Esophagus (tissue), 2 donors: Measurements from ENCODE around the gene ZC3H13. TPM values are rescaled to one million over a fixed set of nuclear protein-coding genes. Genes with fewer than 3 reads are reported as not detected.

Experiments used
- H3K27ac ChIP-seq, 2 donors: one replicate each; pipeline ENCODE4 v1.5.1; 2013; ENCODE audit warnings: low read depth in 2 of 2, mild to moderate bottlenecking in 2 of 2, inconsistent platforms in 1 of 2, low read length in 1 of 2, moderate library complexity in 1 of 2
- H3K27me3 ChIP-seq, 2 donors: one replicate each; pipeline ENCODE4 v1.6.1; 2013; ENCODE audit warnings: low read length in 2 of 2, control low read depth in 1 of 2, mild to moderate bottlenecking in 1 of 2; ENCODE audit not compliant: insufficient read depth in 2 of 2, control insufficient read depth in 1 of 2
- H3K36me3 ChIP-seq, 2 donors: one replicate each; pipeline ENCODE4 v1.6.1; 2013; ENCODE audit warnings: low read length in 1 of 2; ENCODE audit not compliant: control insufficient read depth in 2 of 2, insufficient read depth in 2 of 2
- H3K4me1 ChIP-seq, 2 donors: one replicate each; pipeline ENCODE4 v1.6.1; 2013; ENCODE audit warnings: low read length in 1 of 2; ENCODE audit not compliant: control insufficient read depth in 2 of 2, insufficient read depth in 2 of 2
- H3K4me3 ChIP-seq, 2 donors: one replicate each; pipeline ENCODE4 v1.5.1; 2013; ENCODE audit warnings: low read length in 2 of 2, mild to moderate bottlenecking in 2 of 2, low read depth in 1 of 2, moderate library complexity in 1 of 2
- H3K9me3 ChIP-seq, 2 donors: one replicate each; pipeline ENCODE4 v1.6.1; 2013; ENCODE audit warnings: mild to moderate bottlenecking in 2 of 2, low read depth in 1 of 2, low read length in 1 of 2, moderate library complexity in 1 of 2; ENCODE audit not compliant: control insufficient read depth in 2 of 2, insufficient read depth in 1 of 2
- WGBS, 2 donors: extraction: QIAGEN DNeasy Blood & Tissue Kit; methylation state at CpG; one replicate each; pipeline ENCODE4 v1.1.7; 2013; 5-methylcytosine and 5-hydroxymethylcytosine counted together
- polyA plus RNA-seq, 2 donors: library from polyadenylated mRNA; stranded (reverse); fragments of 200-250 nt; gene quantifications; one replicate each; pipeline ENCODE4 v1.2.3, GENCODE V29; 2013
- donor health status: healthy with polysubstance abuse.
- donor health status: Bipolar disorder and iron deficiency.

Gene ZC3H13
- polyA plus RNA-seq, 2 donors = 7.9 to 10.3 TPM

GRCh38 chr13:46041419-46041839 is 11.1 kb downstream of the ZC3H13 start:
- Histone ChIP-seq H3K27ac (no peak overlapping the region), H3K36me3 (peaks cover 0 to 1% of the 10 kb centered on the region in 2 donors)
- 95% methylated on average over 4 of the region's 4 CpGs for WGBS, 2 donors

GRCh38 chr13:46040763-46041162 is 11.8 kb downstream of the ZC3H13 start:
- 76 to 86% methylated on average over 2 of the region's 2 CpGs for WGBS, 2 donors
- H3K4me1 ChIP-seq = no peaks in the 10 kb centered on the region
- no peak overlapping the region for H3K27ac ChIP-seq
- H3K27me3 ChIP-seq = no peaks in the 10 kb centered on the region
- no peaks in the 10 kb centered on the region for H3K9me3 ChIP-seq
- peaks cover 0 to 1% of the 10 kb centered on the region in 2 donors for H3K36me3 ChIP-seq
- H3K4me3 ChIP-seq = no peak overlapping the region

More at GRCh38 chr13:46041419-46041839, 11.1 kb downstream of the ZC3H13 start:
- no peaks in the 10 kb centered on the region for H3K27me3 ChIP-seq
- no peaks in the 10 kb centered on the region for H3K4me1 ChIP-seq
- no peak overlapping the region for H3K4me3 ChIP-seq
- H3K9me3 ChIP-seq = no peaks in the 10 kb centered on the region

- Histone ChIP-seq H3K27ac (no peak overlapping the region), H3K4me1 (no peaks in the 10 kb centered on the region), H3K36me3 (peaks cover 0 to 1% of the 10 kb centered on the region in 2 donors), H3K27me3 (no peaks in the 10 kb centered on the region), H3K9me3 (no peaks in the 10 kb centered on the region), H3K4me3 (no peak overlapping the region)
- WGBS, 2 donors = 94 to 95% methylated on average over 6 of the region's 6 CpGs
Measured at GRCh38 chr13:46039411-46040182, 12.9 kb downstream of the ZC3H13 start.

GRCh38 chr13:46038296-46038695 is 14.2 kb downstream of the ZC3H13 start:
- Histone ChIP-seq H3K27me3 (no peaks in the 10 kb centered on the region), H3K27ac (no peak overlapping the region), H3K36me3 (peaks cover 0 to 1% of the 10 kb centered on the region in 2 donors), H3K9me3 (no peaks in the 10 kb centered on the region), H3K4me1 (no peaks in the 10 kb centered on the region), H3K4me3 (no peak overlapping the region)
- WGBS, 2 donors = 89 to 95% methylated on average over 4 of the region's 4 CpGs

- Histone ChIP-seq H3K27me3 (no peaks in the 10 kb centered on the region), H3K36me3 (peaks cover 0 to 1% of the 10 kb centered on the region in 2 donors), H3K4me3 (no peak overlapping the region), H3K4me1 (no peaks in the 10 kb centered on the region), H3K27ac (no peak overlapping the region), H3K9me3 (no peaks in the 10 kb centered on the region)
- 66 to 74% methylated on average over 2 of the region's 2 CpGs for WGBS, 2 donors
Measured at GRCh38 chr13:46035066-46035465, 17.5 kb downstream of the ZC3H13 start.

- Histone ChIP-seq H3K36me3 (no peaks in the 10 kb centered on the region), H3K27ac (no peak overlapping the region), H3K4me3 (no peak overlapping the region), H3K4me1 (no peaks in the 10 kb centered on the region), H3K27me3 (no peaks in the 10 kb centered on the region), H3K9me3 (no peaks in the 10 kb centered on the region)
Measured at GRCh38 chr13:46032341-46032740, 20.2 kb downstream of the ZC3H13 start.

GRCh38 chr13:46031581-46032263 is 20.8 kb downstream of the ZC3H13 start:
- Histone ChIP-seq H3K9me3 (no peaks in the 10 kb centered on the region), H3K4me3 (no peak overlapping the region), H3K27me3 (no peaks in the 10 kb centered on the region), H3K36me3 (no peaks in the 10 kb centered on the region), H3K27ac (no peak overlapping the region), H3K4me1 (no peaks in the 10 kb centered on the region)
- WGBS, 2 donors = 85 to 89% methylated on average over 4 of the region's 4 CpGs

GRCh38 chr13:46025157-46025556 is 27.4 kb downstream of the ZC3H13 start:
- Histone ChIP-seq H3K9me3 (no peaks in the 10 kb centered on the region), H3K4me3 (no peak overlapping the region)
- WGBS, 2 donors = 96 to 99% methylated on average over 4 of the region's 4 CpGs

GRCh38 chr13:46022481-46022880 is 30.1 kb downstream of the ZC3H13 start:
- Histone ChIP-seq H3K9me3 (no peaks in the 10 kb centered on the region), H3K4me3 (no peak overlapping the region), H3K27me3 (no peaks in the 10 kb centered on the region), H3K36me3 (peaks cover 0 to 3% of the 10 kb centered on the region in 2 donors), H3K4me1 (no peaks in the 10 kb centered on the region), H3K27ac (no peak overlapping the region)
- 89 to 94% methylated on average over 2 of the region's 2 CpGs for WGBS, 2 donors

More at GRCh38 chr13:46025157-46025556, 27.4 kb downstream of the ZC3H13 start:
- Histone ChIP-seq H3K4me1 (no peaks in the 10 kb centered on the region), H3K27ac (no peak overlapping the region), H3K27me3 (no peaks in the 10 kb centered on the region), H3K36me3 (no peaks in the 10 kb centered on the region)
